ENCODE data around the gene AGBL1.
"Not testable (repeated sequence)": the region's sequence is repeated elsewhere in the genome, so short reads cannot be mapped to it uniquely, and the experiment has no call there.

The AGBL1 gene

DNA sequence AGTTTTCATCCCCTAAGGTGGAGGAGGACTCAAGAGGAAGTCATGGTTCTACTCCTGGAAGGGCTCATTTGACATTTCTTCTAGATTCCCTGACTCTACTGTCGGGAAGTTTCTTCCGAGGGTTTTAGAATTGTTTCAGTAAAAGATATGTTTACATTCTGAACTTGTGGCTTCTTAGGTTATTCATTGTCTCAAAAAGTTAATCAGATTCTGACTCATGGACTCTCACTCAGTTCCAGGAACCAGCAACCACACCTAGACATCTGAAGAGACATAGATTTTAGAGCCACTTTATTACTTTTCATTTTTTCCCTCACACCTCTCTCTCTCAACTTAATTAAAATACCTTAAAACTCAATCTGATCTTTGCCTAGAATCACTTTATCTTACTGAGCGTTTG lies 862.6 kb downstream of the AGBL1 start:
- H3K36me3 Mint-ChIP-seq, result no peaks in the 10 kb centered on the region

DNA sequence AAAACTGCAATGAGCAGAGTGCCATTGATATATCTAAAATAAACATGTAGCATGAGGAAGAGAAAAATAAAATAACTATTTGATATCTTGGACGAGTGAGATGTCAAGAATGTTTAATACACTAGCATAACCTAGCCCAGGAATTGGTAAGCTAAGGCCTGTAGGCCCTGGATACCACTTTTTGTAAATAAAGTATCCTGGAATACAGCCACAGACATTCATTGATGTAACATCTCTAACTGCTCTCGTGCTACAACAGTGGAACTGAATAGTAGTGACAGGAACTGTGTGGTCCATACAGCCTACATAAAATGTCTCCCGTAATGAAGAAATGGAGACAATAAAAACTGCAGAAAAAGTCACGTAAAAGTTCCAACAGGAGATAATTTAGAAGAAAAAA lies 869.0 kb downstream of the AGBL1 start:
- Mint-ChIP-seq H3K4me3 (no peak overlapping the region), H3K9me3 (no peaks in the 10 kb centered on the region), H3K27ac (no peak overlapping the region), H3K4me1 (no peaks in the 10 kb centered on the region), H3K36me3 (no peaks in the 10 kb centered on the region)
- DNase-seq (ENCODE audit: low spot score in 2 of 2) (no peak), ATAC-seq (no peak)

More for the DNA sequence above, 862.6 kb downstream of the AGBL1 start:
- H3K4me1 Mint-ChIP-seq, result no peaks in the 10 kb centered on the region
- ATAC-seq (no peak), DNase-seq (ENCODE audit: low spot score in 2 of 2) (no peak)
- no peak overlapping the region for H3K4me3 Mint-ChIP-seq
- no peak overlapping the region for H3K27ac Mint-ChIP-seq
- peaks cover 2% of the 10 kb centered on the region for H3K9me3 Mint-ChIP-seq

DNA sequence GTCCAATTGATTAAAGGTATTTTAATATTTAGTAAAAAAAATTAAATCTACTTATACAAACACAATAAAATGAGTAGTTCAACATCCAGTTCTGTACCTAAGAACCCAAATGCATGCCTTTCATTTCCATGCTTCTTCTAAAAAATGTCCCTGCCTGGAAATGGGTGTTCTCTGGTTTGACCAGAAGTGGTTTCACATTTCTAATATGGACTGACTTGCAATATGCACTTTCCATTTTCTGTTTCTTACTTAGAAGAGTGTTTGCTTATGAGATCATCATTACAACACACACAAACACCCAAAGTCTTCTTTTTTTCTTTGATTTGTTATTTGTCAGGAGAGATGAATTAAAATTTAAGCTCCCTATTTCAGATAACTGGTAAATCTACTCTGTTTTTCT lies 879.6 kb downstream of the AGBL1 start:
- H3K4me1 Mint-ChIP-seq, result no peaks in the 10 kb centered on the region
- ATAC-seq (no peak), DNase-seq (ENCODE audit: low spot score in 2 of 2) (no peak)
- no peaks in the 10 kb centered on the region for H3K36me3 Mint-ChIP-seq
- no peak overlapping the region for H3K4me3 Mint-ChIP-seq
- peaks cover 3% of the 10 kb centered on the region for H3K9me3 Mint-ChIP-seq
- no peak overlapping the region for H3K27ac Mint-ChIP-seq

DNA sequence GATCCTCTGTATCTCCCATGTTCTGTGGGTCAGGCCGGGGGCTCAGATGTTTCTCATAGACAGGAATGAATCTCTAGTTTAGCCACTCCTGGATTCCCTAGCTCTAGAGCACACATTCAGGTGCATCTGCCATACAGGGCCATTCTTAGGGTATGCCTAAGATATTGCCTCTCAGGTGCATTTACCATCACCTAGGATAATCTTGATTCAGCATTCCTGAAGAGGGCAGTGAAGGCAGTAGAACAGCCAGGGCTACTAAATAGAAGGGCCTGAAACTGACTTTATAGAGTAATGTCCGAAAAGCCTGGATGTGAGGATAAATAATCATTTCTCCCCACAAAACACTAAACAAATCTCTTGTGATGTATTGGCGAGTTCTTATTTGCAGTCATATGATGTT lies 882.0 kb downstream of the AGBL1 start:
- no peaks in the 10 kb centered on the region for H3K36me3 Mint-ChIP-seq
- ATAC-seq (no peak), DNase-seq (ENCODE audit: low spot score in 2 of 2) (no peak)
- H3K9me3 Mint-ChIP-seq, result no peaks in the 10 kb centered on the region
- H3K4me1 Mint-ChIP-seq, result no peaks in the 10 kb centered on the region
- no peak overlapping the region for H3K4me3 Mint-ChIP-seq
- no peak overlapping the region for H3K27ac Mint-ChIP-seq

DNA sequence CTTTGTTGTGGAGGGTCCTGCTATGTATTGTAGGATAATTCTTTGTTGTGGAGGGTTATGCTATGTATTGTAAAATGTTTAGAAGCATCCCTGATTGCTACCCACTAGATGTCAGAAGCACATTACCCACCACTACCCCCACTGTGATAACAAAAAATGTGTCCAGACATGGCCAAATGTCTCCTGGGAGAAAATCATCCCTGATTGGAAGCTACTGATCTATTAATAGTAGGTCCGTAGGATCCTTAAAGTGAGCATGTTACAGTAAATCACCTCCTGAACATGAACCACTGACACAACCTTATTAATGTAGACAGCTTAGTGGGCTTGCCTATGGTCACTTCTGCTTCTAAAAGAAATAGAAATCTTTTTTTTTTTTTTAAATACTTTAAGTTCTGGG lies 884.6 kb downstream of the AGBL1 start:
- no peak for DNase-seq (ENCODE audit: low spot score in 2 of 2)
- Mint-ChIP-seq H3K36me3 (no peaks in the 10 kb centered on the region), H3K4me3 (no peak overlapping the region), H3K9me3 (no peaks in the 10 kb centered on the region), H3K4me1 (no peaks in the 10 kb centered on the region), H3K27ac (no peak overlapping the region)
- ATAC-seq, result no peak

DNA sequence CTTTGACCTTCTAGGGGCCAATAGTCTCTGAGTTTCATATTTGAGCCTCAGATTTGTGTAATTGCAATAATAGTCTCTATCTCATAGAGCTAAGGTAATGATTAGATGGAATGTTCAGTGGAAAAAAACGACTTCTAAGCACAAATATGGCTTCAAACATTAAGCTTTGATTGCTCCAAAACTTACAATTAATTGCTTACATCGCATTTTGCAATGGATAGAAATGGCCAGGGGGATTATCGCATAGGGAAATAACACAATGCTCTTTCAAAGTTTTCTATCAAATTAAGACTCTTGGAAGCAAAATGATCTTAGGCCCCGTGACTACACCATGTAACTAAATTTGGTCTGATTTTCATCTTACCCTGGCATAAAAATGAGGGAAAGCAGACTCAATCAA lies 888.6 kb downstream of the AGBL1 start:
- no peaks in the 10 kb centered on the region for H3K36me3 Mint-ChIP-seq
- H3K4me3 Mint-ChIP-seq, result no peak overlapping the region
- no peaks in the 10 kb centered on the region for H3K9me3 Mint-ChIP-seq
- no peaks in the 10 kb centered on the region for H3K4me1 Mint-ChIP-seq
- DNase-seq (ENCODE audit: low spot score in 2 of 2), result no peak
- no peak overlapping the region for H3K27ac Mint-ChIP-seq
- no peak for ATAC-seq

DNA sequence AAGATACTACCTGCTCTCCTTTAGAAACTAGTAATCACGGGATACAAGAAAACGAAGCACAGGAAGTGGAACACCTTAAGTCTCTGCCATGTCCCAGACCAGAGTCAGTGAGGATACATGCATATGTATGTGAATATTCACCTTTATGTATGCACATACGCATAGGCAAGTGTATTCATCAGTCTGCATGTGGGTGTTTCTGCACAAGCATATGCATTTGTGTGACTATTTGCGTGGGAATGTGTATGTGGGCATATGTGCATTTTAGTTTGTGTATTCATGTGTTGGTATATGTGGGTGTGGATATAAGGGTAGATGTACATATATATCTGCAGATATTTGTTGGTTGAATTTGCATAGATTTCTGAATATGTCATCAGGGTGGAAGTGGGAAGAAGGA lies 889.7 kb downstream of the AGBL1 start:
- Mint-ChIP-seq H3K27ac (no peak overlapping the region), H3K9me3 (no peaks in the 10 kb centered on the region), H3K4me1 (no peaks in the 10 kb centered on the region), H3K4me3 (no peak overlapping the region), H3K36me3 (no peaks in the 10 kb centered on the region)
- DNase-seq (ENCODE audit: low spot score in 2 of 2) (no peak), ATAC-seq (no peak)

DNA sequence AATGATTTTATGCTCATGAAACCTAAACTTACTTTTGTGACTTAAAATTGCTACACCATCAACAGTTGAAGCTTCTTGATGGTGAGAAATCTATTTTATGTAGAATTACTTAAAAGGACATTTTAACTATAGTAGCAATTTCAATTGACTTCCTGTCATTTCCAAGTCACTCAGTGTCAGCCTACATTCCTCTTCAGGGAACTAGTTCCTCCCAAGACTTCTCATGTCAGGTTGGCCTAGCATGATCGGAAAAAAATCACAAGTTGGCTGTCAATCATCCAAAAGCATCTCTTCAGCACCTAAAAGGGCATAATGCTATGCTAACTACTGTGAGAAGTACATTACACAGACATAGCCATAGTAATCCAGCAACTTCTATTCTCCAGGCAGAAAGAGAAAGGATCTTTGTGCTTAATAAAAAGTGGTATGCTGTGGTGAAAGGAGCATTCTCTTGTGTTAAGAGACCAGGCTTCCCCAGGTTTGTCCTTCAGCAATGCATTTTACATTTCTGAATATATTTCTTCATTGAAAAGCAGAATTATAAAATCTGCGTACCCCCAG lies 893.7 kb downstream of the AGBL1 start:
- Mint-ChIP-seq H3K27ac (no peak overlapping the region), H3K4me1 (no peaks in the 10 kb centered on the region), H3K36me3 (peaks cover 5% of the 10 kb centered on the region), H3K9me3 (no peaks in the 10 kb centered on the region), H3K4me3 (no peak overlapping the region)
- DNase-seq (ENCODE audit: low spot score in 2 of 2), result no peak
- no peak for ATAC-seq

DNA sequence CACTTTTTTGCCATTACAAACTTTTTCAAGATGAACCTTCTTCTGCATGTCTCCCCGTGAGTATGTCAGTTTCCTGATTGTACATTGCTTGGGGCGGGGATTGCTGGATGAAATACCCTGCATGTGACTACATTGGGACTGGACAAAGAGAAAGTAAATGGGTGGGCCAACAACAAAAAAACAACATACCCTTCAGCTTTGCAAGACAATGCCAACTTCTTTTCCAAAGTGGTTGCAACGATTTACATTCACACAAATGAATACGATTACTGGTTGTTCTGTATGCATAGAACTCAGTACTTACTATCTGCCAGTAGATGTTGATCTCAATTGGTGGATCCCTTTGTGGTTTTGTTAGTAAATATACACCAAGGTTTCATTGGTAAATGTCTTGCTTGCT lies 908.4 kb downstream of the AGBL1 start:
- no peak for ATAC-seq
- Mint-ChIP-seq H3K36me3 (no peaks in the 10 kb centered on the region), H3K4me1 (no peaks in the 10 kb centered on the region), H3K4me3 (no peak overlapping the region), H3K9me3 (no peaks in the 10 kb centered on the region), H3K27ac (no peak overlapping the region)
- no peak for DNase-seq (ENCODE audit: low spot score in 2 of 2)

DNA sequence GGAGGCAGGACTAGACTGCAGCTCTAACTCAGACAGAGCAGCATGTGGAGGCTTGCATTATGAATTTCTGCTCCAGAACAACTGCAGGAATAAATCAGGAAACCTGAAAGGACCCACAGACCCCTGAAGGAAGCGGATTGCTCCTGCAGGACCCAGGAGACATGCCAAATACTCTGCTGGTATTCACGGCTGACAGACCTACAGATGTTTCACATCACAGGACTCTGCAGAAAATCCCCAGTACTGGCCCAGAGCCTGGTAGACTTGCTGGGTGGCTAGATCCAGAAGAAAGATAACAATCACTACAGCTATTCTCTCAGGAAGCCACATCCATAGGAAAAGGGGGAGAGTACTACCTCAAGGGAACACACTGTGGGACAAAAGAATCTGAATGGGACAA lies 942.1 kb downstream of the AGBL1 start:
- Mint-ChIP-seq H3K4me1 (no peaks in the 10 kb centered on the region), H3K4me3 (no peak overlapping the region), H3K27ac (no peak overlapping the region), H3K9me3 (peaks cover 16% of the 10 kb centered on the region), H3K36me3 (no peaks in the 10 kb centered on the region)
- ATAC-seq (no peak), DNase-seq (ENCODE audit: low spot score in 2 of 2) (no peak)

DNA sequence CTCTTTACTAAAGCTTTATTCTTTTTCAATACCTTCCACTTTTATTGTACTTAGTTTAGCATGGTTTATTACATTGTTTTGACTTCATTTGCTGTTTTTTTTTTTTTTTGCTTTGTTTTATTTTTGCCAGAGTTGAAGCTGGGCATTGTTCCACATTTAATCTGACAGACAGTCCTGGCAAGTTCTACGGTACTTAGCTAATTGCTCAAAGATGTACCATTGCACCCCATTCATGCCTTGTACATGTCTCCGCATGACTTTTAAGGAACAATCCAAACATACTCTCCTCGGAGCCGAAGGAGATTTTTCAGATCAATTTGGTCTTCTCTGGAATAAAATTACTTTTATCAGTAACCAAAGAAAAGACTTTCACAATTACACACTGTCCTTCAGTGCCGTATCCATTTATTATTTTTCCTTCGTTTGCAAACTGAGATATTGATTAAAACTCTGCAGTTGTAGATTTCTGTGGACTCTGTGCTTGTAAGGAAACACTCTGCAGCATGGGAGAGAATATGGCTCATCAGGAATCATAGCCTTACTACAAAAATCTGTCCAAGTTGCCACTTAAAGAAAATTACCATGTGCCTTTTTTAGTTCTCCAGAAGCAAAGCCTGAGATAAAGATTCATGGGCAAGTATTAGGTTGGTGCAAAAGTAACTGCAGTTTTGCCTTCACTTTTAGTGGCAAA lies 952.0 kb downstream of the AGBL1 start:
- Mint-ChIP-seq H3K36me3 (no peaks in the 10 kb centered on the region), H3K9me3 (no peaks in the 10 kb centered on the region), H3K4me1 (no peaks in the 10 kb centered on the region), H3K27ac (no peak overlapping the region), H3K4me3 (no peak overlapping the region)
- no peak for DNase-seq (ENCODE audit: low spot score in 2 of 2)
- ATAC-seq, result no peak

DNA sequence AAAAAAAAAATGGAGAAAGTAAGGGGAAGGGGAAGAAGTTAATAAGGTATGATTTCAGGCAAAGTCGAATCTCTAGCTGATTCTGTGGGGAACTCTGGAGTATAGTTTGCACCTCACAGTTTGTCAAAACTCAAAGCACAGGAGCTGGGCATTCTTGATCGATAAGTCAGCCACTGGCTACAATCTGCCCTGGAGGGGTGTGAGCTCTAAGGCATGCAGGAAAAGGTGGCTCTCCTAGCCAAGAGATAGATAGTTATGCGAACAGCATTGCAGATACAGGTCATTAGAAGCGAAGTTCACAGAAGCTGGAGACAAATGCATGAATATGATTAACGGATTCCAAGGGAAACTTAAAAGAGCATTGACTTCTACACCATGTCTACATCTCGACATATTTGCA lies 952.6 kb downstream of the AGBL1 start:
- Mint-ChIP-seq H3K27ac (no peak overlapping the region), H3K4me1 (no peaks in the 10 kb centered on the region), H3K4me3 (no peak overlapping the region), H3K36me3 (no peaks in the 10 kb centered on the region), H3K9me3 (no peaks in the 10 kb centered on the region)
- DNase-seq (ENCODE audit: low spot score in 2 of 2), result no peak
- ATAC-seq, result no peak

DNA sequence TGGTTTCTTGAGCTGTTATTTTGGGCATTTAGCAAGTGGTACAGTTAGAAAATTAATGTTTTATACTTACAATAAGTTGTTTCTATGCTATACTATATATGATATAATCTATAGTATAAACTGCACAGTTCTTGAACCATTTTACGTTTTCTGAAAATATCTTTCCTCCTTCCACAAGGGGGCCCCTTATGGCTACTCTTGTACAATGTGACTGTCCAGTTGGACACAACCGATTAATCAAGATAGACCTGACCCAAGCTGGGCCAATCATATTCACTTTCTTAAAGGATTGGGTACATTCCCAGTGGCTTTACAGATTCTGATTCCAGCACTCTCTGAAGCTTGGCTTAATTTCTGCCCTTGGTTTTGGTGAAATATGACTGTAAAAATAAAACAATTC lies 953.4 kb downstream of the AGBL1 start:
- Mint-ChIP-seq H3K27ac (no peak overlapping the region), H3K4me1 (no peaks in the 10 kb centered on the region), H3K9me3 (no peaks in the 10 kb centered on the region), H3K36me3 (no peaks in the 10 kb centered on the region), H3K4me3 (no peak overlapping the region)
- DNase-seq (ENCODE audit: low spot score in 2 of 2), result no peak
- ATAC-seq, result no peak

DNA sequence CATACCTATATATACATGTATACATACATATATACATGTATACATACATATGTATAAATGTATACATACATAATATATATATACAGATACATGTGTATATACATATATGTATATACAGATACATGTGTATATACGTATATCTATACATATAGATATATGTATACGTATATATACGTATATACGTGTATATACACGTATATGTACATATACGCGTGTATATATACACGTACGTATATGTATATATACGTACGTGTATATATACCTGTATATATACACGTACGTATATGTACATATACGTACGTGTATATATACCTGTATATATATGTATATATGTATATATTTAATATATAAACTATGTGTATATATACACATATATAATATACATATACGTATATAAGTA lies 955.2 kb downstream of the AGBL1 start:
- Mint-ChIP-seq H3K36me3 (no peaks in the 10 kb centered on the region), H3K4me3 (no peak overlapping the region), H3K27ac (no peak overlapping the region), H3K9me3 (no peaks in the 10 kb centered on the region), H3K4me1 (no peaks in the 10 kb centered on the region)
- DNase-seq (ENCODE audit: low spot score in 2 of 2), result no peak
- ATAC-seq, result no peak

DNA sequence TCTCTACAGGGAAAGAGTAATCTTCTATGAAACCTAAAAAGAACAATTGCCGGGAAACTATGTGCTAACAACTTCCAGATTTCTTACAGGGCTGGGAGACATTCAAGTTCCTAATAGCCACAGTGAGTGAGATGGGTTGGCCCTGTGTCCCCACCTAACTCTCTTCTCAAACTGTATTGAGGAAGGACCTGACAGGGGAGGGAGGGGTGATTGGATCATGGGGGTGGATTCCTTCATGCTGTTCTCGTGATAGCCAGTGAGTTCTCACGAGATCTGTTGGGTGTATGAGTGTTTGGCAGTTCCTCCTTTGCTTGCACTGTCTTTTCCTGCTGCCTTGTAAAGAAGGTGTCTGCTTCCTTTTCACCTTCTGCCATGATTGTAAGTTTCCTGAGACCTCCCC lies 958.7 kb downstream of the AGBL1 start:
- Mint-ChIP-seq H3K36me3 (no peaks in the 10 kb centered on the region), H3K4me1 (no peaks in the 10 kb centered on the region), H3K27ac (no peak overlapping the region), H3K9me3 (no peaks in the 10 kb centered on the region), H3K4me3 (no peak overlapping the region)
- DNase-seq (ENCODE audit: low spot score in 2 of 2), result no peak
- peak; percentile 48 for ATAC-seq

DNA sequence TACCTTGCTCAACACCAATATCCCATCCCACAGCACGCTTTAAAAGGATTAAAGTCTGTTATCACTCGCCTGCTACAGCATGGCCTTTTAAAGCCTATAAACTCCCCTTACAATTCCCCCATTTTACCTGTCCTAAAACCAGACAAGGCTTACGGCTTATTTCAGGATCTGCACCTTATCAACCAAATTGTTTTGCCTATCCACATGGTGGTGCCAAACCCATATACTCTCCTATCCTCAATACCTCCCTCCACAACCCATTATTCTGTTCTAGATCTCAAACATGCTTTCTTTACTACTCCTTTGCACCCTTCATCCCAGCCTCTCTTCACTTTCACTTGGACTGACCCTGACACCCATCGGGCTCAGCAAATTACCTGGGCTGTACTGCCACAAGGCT lies 962.9 kb downstream of the AGBL1 start:
- not testable (repeated sequence) for ATAC-seq; H3K27ac Mint-ChIP-seq; H3K9me3 Mint-ChIP-seq; H3K4me3 Mint-ChIP-seq; H3K36me3 Mint-ChIP-seq; H3K4me1 Mint-ChIP-seq; DNase-seq (ENCODE audit: low spot score in 2 of 2)

DNA sequence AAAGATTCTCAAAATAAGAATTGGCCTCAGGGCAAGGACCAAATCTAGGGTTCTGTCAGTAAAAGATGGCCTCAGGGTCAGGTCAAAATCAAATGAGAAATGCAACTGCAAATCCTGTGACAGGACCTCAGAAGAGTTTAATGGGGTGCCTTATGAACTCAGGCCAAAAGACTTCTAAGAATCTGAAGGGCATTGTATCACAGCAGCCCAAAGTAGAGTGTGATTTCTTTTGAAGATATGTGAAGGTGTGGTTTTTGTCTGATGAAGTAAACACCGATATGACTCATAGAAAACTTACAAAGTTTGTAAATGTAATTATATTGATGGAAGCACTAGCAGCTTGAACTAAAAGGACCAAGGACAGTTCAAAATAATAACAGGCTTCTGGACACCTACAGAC lies 966.1 kb downstream of the AGBL1 start:
- Mint-ChIP-seq H3K4me1 (no peaks in the 10 kb centered on the region), H3K27ac (no peak overlapping the region), H3K4me3 (no peak overlapping the region), H3K9me3 (no peaks in the 10 kb centered on the region), H3K36me3 (no peaks in the 10 kb centered on the region)
- ATAC-seq, result no peak
- no peak for DNase-seq (ENCODE audit: low spot score in 2 of 2)

All from stimulated activated effector memory CD8-positive, alpha-beta T cell treated with anti-CD3 and anti-CD28 coated beads, Interleukin-12 subunit alpha, Interleukin-12 subunit beta, amount 100 ng/mL, for 72 hours (primary cell).